ENCODE measurements around the gene CHST1. TPM values are rescaled to one million over a fixed set of nuclear protein-coding genes. Genes with fewer than 3 reads are reported as not detected.

CHST1 gene
- total and polyA plus RNA-seq, 2 experiments from 2014 or later: 0.84 to 2.7 TPM

DNA sequence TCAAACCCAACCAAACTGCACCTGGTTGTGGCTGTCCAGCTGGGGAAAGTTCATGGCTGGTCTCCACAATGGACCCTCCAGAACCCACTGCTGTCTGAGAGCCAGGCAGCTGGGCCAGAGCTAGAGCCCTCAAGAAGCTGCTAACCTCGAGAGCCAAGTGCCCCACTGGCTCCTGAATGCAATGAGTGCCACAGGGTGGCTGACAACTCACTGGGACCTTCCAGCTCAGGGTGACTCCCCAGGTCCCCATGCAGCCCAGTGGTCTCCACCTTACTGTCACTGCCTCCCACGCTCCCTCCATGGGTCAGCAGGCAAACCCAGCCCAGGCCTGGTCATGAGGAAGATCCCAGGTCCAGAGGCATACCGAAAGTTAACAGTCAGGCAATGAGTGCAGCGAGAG, 8.0 kb upstream of the CHST1 start (continued):
- TF ChIP-seq, protein P1, sequence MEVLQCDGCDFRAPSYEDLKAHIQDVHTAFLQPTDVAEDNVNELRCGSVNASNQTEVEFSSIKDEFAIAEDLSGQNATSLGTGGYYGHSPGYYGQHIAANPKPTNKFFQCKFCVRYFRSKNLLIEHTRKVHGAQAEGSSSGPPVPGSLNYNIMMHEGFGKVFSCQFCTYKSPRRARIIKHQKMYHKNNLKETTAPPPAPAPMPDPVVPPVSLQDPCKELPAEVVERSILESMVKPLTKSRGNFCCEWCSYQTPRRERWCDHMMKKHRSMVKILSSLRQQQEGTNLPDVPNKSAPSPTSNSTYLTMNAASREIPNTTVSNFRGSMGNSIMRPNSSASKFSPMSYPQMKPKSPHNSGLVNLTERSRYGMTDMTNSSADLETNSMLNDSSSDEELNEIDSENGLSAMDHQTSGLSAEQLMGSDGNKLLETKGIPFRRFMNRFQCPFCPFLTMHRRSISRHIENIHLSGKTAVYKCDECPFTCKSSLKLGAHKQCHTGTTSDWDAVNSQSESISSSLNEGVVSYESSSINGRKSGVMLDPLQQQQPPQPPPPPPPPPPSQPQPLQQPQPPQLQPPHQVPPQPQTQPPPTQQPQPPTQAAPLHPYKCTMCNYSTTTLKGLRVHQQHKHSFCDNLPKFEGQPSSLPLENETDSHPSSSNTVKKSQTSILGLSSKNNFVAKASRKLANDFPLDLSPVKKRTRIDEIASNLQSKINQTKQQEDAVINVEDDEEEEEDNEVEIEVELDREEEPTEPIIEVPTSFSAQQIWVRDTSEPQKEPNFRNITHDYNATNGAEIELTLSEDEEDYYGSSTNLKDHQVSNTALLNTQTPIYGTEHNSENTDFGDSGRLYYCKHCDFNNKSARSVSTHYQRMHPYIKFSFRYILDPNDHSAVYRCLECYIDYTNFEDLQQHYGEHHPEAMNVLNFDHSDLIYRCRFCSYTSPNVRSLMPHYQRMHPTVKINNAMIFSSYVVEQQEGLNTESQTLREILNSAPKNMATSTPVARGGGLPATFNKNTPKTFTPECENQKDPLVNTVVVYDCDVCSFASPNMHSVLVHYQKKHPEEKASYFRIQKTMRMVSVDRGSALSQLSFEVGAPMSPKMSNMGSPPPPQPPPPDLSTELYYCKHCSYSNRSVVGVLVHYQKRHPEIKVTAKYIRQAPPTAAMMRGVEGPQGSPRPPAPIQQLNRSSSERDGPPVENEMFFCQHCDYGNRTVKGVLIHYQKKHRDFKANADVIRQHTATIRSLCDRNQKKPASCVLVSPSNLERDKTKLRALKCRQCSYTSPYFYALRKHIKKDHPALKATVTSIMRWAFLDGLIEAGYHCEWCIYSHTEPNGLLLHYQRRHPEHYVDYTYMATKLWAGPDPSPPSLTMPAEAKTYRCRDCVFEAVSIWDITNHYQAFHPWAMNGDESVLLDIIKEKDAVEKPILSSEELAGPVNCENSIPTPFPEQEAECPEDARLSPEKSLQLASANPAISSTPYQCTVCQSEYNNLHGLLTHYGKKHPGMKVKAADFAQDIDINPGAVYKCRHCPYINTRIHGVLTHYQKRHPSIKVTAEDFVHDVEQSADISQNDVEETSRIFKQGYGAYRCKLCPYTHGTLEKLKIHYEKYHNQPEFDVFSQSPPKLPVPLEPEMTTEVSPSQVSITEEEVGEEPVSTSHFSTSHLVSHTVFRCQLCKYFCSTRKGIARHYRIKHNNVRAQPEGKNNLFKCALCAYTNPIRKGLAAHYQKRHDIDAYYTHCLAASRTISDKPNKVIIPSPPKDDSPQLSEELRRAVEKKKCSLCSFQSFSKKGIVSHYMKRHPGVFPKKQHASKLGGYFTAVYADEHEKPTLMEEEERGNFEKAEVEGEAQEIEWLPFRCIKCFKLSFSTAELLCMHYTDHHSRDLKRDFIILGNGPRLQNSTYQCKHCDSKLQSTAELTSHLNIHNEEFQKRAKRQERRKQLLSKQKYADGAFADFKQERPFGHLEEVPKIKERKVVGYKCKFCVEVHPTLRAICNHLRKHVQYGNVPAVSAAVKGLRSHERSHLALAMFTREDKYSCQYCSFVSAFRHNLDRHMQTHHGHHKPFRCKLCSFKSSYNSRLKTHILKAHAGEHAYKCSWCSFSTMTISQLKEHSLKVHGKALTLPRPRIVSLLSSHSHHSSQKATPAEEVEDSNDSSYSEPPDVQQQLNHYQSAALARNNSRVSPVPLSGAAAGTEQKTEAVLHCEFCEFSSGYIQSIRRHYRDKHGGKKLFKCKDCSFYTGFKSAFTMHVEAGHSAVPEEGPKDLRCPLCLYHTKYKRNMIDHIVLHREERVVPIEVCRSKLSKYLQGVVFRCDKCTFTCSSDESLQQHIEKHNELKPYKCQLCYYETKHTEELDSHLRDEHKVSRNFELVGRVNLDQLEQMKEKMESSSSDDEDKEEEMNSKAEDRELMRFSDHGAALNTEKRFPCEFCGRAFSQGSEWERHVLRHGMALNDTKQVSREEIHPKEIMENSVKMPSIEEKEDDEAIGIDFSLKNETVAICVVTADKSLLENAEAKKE (CRISPR knock-in tag; IDR thresholded peaks at IDR 0.05): no peak
- TF ChIP-seq ZNF331 (CRISPR knock-in tag; IDR thresholded peaks at IDR 0.05; ENCODE audit: low read depth) (no peak), CREB1 (CRISPR knock-in tag; IDR thresholded peaks at IDR 0.05; ENCODE audit: low read depth) (no peak), STAT1 (IDR thresholded peaks at IDR 0.05; ENCODE audit: unreplicated experiment) (no peak)

DNA sequence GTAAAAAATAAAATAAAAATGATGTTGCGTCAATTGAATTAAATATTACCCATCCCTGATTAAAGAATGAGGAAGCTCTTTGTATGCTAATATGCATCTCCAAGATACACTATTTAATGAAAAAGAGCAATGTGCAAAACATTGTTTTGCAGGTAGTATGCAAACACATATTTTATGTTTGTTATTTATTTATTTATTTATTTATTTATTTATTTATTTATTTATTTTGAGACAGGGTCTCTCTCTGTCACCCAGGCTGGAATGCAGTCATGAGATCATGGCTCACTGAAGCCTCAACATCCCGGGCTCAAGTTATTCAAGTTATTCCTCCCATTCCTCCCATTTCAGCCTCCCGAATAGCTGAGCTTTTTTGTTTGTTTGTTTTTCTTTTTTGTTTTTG, 7.2 kb upstream of the CHST1 start:
- Mint-ChIP-seq H3K4me1 (peaks cover 7% of the 10 kb centered on the region), H3K27ac (no peak overlapping the region), H3K9me3 (no peaks in the 10 kb centered on the region), H3K27me3 (ENCODE audit: insufficient read depth, low read depth, poor library complexity) (peaks cover 12% of the 10 kb centered on the region), H3K36me3 (ENCODE audit: low read depth) (no peaks in the 10 kb centered on the region), H3K4me3 (no peak overlapping the region)
- H3K27me3 ChIP-seq (ENCODE audit: insufficient read depth): peaks cover 3% of the 10 kb centered on the region; the same call in 1 of the 2 replicates
- no peak overlapping the region for H3K4me2 ChIP-seq
- no peaks in the 10 kb centered on the region for H3K36me3 ChIP-seq (ENCODE audit: insufficient read depth)
- no peaks in the 10 kb centered on the region for H4K20me1 ChIP-seq (replicated peaks; ENCODE audit: insufficient read depth)
- H3K79me2 ChIP-seq (replicated peaks; ENCODE audit: insufficient read depth): no peaks in the 10 kb centered on the region
- H3K4me1 ChIP-seq (ENCODE audit: insufficient read depth): no peaks in the 10 kb centered on the region
- H2AFZ ChIP-seq: no peak overlapping the region
- no peaks in the 10 kb centered on the region for H3F3A ChIP-seq (replicated peaks; ENCODE audit: low read depth)
- no peak overlapping the region for H3K27ac ChIP-seq (ENCODE audit: low read depth)
- no peak overlapping the region for H3K4me3 ChIP-seq
- ATAC-seq: no peak
- no peak for DNase-seq (ENCODE audit: low spot score)
- H3K9me2 ChIP-seq (ENCODE audit: insufficient read depth): no peaks in the 10 kb centered on the region
- no peak for TF ChIP-seq ZNF331 (CRISPR knock-in tag; IDR thresholded peaks at IDR 0.05; ENCODE audit: low read depth)
- TF ChIP-seq, protein P1 (CRISPR knock-in tag; IDR thresholded peaks at IDR 0.05): no peak
- no peak for TF ChIP-seq NANOG (IDR thresholded peaks at IDR 0.05; ENCODE audit: borderline replicate concordance)
- no peak for TF ChIP-seq EZH2 (IDR thresholded peaks at IDR 0.05; ENCODE audit: low read depth, unreplicated experiment)

All from GM23338 (cell line).